CD4-positive, alpha-beta T cell treated with Interleukin-17A for 4 hours (primary cell): ENCODE results near the gene TM2D1.
"Not testable (repeated sequence)": the region's sequence is repeated elsewhere in the genome, so short reads cannot be mapped to it uniquely, and the experiment has no call there.

Experiments used
- DNase-seq: peaks from one replicate; pipeline ENCODE4 v3.0.0-alpha.2; 2020; ENCODE audit warnings: mixed read lengths

The TM2D1 gene

DNA sequence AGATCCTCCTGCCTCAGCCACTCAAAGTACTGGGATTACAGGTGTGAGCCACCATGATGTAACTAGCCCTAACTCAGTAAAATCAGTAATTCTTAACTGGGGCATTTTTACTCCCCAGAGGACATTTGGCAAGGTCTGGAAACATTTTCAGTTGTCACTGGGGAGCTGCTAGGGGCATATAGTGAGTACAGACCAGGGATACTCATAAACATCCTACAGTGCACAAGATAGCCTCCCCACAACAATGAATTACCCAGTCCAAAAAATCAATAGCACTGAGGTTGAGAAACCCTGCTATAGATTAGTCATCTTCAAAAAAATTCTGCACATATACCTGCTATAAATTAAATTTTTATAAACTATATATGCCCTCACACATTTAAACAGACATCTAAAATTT lies 13.0 kb downstream of the TM2D1 start:
- DNase-seq, result no peak

DNA sequence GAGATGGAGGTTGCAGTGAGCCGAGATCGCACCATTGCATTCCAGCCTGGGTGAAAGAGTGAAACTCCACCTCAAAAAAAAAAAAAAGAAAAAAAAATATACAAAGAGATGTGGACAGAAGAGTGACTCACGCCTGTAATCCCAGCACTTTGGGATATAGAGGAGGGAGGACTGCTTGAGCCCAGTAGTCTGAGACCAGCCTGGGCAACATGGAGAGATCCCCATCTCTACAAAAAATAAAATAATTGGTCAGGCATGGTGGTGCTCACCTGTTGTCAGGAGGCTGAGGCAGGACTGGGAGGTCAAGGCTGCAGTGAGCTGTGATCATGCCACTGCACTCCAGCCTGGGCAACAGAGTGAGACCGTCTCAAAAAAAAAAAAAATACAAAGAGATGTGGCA lies 13.7 kb downstream of the TM2D1 start:
- DNase-seq, result not testable (repeated sequence)

DNA sequence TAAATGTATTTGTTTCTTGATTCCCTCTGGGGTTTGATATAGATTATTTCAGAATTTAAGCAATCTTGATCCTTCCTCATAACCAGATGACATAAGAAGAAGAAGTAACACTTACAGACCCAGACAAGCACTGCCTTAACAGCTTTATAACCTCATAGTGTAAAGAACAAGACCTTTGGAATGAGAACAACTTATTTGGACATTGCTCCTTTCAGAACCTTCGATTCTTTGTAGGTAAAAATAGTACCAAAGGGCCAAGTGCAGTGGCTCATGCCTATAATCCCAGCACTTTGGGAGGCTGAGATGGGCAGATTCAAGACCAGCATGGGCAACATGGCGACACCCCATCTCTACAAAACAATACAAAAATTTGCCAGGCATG lies 15.0 kb downstream of the TM2D1 start:
- DNase-seq, result no peak

DNA sequence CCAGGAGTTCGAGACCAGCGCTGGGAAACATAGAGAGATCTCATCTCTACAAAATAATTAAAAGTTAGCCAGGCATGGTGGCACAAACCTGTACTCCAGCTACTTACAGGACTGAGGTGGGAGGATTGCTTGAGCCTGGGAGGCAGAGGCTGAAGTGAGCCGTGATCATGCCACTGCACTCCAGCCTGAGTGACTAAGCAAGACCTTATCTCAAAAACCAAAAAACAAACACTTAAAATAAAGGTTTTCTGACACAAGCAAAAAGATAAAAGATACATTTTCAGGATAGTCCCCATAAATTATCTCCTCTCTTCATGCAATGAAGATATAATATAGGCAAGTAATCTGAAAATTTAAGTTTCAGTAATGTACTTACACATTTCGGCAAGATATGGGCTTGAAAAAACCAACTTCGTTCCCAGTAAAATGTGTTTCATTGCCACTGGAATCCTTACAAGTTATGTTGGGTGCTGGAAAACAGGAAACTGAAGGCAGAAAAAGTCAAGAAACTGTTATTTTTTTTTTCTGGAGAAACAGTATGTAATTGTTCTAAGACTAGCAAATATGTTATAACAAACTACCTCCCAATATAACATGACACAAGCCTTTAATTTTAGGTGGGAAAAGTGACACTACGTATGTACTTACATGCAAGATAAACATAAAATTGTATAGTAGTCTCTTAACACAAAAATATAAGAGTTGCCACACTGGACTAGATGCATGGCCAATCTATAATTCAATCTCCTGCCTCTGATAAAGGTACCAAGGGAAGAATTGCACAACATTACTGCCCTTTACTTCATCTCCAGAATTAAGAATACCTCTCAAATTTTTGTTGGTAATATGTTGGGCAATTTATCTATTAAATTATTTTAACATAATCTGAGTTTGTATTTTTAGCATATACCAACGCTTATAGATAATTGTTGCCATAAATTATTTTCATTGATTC lies 15.7 kb downstream of the TM2D1 start:
- DNase-seq, result no peak

DNA sequence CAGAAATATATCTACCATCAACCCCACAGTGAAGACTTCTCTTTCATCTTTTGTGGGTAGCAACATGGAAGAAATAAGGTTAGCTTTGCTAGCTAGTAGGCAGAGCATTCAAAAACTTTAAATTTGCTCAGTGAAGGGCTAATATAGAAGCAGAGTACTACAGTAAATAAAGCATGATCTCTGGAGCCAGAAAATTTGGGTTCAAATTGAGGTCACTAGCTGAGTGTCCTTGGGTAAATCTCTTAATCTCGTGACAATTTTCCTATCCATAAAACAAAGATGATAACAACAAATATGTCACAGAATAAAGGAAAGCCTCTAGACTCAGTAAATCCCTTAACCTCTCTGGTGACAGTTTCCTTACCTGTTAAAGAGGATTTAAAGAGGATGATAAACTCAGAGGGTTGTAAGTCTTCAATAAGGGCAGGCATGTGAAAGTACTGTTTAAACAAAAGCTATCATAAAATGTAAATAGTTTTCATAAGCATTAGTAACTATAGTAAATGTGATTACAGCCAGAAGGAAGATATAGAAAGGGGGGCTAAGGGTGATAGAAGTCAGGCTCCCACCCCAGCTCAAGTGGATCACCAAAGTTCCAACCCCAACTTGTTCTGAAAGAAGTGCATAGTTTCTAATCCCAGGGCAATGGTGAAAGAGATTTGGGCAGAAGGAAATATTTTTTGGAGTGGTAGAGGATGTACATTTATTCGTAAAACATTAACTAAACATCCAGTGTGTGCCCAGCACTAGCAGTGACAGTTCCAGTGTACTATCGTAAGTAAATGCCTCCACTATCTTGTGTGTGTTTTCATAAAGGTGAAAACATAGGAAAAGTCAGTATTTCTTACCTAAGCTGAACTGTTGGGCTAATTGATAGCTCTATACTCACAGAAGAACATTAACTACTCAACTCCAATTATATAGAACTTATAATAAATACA lies 24.8 kb downstream of the TM2D1 start:
- no peak for DNase-seq

DNA sequence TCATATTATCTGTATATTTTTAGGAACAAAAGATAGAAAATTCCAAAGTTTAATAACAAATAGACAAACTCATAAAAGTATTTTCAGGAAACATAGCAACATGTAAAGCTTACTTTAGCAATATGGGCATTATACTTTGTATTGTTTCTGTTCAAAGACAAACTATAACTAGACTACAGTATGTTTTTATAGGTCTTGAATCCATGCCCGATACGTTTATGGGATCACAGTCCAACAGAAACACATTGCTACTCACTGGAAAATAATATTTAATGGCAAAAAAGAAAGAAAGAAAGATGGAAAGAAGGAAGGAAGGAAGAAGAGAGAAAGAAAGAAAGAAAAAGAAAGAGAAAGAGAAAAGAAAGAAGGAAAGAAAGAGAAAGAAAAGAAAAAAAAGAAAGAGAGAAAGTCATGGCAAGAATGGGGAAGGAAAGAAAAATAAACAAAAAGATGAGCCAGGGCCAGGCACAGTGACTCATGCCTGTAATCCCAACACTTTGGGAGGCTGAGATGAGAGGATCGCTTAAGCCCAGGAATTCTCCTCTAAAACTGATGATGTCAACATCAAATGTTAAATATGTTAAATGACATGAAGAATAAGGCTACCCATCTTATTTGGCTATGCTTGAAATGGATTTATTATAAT lies 32.7 kb downstream of the TM2D1 start:
- no peak for DNase-seq

DNA sequence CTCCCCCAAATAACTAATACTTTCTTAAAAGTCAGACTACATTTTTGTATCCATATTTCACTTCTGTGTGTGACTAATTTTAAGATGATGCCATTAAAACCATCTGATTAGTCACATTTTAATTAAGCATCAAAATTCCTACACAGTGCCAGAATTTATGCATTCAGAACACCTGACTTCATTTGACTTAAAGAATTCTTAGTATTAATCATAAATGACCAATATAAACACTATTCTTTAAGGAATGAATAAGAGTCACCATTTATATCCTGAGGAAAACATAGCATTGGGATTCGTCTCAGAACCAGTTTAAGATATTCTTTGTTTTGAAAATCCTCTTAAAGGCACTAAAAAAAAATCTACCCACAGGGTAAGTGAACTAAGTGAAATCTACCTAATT lies 37.0 kb downstream of the TM2D1 start:
- no peak for DNase-seq

DNA sequence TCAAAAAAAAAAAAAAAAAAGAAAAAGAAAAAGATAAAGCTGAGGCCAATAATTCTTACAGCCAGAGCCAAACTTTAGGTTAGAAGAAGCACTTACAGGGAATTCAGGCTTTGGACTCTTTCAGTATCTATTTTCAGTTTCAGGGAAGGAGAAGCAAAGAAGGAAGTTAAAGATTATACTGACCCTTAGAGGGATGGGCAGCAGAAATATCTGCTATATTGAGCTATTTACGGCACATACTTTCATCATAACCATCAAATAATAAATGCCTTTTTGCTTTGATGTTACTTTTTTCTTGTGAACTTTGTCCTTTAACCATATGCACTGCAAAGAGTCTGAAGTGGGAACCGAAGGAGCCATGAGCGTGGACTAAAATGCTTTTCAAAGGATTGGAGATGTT lies 42.0 kb downstream of the TM2D1 start:
- no peak for DNase-seq

DNA sequence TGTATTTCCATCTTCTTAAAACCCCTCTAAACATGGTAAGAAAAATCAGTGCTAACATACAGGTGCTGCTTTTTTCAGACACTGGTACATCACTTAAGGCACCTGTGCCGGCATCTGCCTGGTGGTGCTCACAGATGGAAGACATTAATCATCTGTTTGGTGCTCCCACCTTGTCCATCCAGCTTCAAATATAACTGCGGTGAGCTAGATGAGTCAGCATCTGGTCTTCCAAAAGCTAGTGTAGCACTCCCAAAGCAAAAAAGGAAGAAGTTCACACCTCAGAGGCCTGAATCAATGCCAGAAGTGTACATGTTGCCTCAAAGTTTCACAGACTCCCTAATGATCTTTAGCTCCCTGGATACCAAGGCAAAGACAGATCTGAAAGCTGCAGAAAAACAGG lies 44.4 kb downstream of the TM2D1 start:
- no peak for DNase-seq

DNA sequence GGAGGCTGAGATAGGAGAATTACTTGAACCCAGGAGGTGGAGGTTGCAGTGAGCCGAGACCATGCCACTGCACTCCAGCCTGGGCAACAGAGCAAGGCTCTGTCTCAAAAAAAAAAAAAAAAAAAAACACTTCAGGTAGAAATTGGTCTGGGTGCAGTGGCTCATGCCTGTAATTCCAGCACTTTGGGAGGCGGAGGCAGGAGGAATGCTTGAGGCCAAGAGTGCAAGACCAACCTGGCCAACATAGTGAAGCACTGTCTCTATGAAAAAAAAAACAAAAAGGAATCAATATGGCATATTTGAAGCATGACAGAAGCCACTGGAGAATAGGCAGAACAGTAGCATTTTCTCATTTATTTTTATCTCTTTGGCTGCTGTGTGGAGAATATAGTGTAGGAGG lies 48.1 kb downstream of the TM2D1 start:
- DNase-seq, result not testable (repeated sequence)

DNA sequence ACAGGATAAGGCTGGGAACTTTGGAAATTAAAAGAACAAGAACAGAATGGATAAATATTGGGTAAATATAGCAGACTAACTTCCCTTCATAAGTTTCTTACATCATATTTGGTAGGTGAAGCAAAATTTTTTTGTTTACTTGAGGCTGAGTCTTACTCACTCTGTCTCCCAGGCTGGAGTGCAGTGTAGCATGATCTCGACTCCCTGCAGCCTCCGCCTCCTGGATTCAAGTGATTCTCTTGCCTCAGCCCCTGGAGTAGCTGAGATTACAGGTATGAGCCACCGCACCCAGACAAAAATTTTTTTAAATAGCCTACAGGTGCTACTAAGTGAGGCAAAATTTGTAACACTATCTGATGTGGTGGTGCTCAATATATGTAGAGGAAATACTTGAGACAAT lies 50.7 kb downstream of the TM2D1 start:
- no peak for DNase-seq

DNA sequence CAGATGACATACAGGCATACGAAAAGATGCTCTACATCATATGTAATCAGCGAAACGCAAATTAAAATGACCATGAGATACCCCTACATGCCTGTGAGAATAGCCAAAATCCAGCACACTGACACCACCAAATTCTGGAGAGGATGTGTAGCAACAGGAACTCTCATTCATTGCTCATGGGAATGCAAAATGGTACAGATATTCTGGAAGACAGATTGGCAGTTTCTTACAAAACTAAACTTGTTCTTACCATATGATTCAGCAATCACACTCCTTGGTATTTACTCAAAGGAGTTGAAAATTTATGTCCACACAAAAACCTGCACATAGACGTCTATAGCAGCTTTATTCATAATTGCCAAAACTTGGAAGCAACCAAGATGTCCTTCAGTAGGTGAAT lies 52.6 kb downstream of the TM2D1 start:
- DNase-seq, result no peak

DNA sequence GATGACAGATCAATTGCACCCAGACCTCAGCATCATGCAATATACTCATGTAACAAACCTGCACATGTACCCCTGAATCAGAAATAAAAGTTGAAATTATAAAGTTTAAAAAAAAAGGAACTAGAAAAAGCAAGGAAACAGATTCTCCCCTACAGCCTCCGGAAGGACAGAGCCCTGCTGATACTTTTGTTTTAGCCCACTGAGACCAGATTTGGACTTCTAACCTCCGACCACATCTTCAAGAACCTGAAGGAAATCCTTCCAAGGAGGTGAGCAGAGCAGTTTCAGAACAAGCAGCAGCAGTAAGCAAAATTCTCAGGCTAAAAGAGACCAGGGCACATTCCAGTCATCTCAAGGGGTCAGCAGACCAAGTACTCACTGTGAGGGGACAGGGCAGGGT lies 54.5 kb downstream of the TM2D1 start:
- no peak for DNase-seq

DNA sequence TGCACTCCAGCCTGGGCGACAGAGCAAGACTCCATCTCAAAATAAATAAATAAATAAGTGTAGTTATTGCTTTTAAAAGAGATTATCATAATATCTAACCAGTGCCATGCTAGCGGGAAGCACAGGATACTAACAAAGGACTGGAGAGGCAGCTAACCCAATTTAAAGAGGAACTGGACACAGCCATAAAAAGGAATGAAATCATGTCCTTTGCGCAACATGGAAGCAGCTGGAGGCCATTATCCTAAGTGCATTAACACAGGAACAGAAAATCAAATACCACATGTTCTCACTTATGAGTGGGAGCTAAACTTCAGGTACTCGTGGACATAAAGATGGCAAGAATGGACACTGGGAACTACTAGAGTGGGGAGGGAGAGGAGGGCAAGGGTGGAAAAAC lies 54.9 kb downstream of the TM2D1 start:
- DNase-seq, result no peak

DNA sequence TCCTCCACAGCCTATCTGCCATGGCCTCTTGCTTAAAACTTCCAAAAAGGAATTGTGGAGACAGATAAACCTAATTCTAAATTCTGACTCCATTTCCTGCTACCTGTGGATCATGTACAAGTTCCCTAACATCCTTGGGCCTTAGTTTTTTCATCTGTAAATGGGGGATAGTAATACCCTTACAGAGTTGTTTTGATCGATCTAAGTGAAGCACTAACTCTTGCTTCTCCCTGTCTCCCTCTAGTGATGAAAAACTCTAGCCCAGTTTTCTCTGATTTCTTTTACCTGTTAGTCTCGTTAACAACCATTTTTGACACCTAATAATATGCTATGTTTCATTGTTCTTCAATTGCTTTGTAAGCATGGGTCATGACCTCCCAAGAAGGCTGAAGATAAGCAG lies 65.9 kb downstream of the TM2D1 start:
- DNase-seq, result no peak

DNA sequence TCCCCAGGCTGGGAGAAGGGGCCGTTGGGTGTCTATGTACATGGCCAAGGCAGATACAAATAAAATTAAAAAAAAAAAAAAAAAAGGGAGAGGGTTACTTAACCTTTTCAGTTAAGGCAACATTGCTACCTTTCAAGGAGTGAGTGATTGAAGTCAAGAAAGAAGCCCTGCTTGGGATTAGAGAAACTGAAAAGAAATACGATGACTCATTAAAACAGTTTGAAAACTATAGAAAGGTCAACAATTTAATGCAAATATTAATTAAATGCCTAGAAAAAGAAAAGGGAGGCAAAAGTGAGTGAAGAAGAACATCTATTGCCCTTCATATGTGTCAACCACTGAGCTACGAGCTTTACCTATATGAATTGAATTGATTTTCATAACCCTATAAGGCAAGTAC lies 69.5 kb downstream of the TM2D1 start:
- no peak for DNase-seq

DNA sequence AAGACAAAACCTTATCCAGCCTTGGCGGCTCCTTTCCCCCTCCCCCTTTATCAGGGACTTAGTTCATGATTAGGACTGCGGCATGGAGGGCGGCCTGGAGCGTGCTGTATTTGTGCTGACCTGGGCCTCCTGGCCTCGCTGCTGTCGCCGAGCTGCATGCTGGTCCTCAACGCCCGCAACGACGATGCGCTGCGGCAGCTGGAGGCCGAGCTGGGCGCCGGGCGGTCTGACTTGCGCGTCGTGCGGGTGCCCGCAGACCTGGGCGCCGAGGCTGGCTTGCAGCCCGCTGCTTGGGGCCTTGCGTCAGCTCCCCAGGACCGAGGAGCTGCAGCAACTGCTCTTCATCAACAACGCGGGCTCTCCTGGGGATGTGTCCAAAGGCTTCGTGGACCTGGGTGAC lies 70.9 kb downstream of the TM2D1 start:
- no peak for DNase-seq

DNA sequence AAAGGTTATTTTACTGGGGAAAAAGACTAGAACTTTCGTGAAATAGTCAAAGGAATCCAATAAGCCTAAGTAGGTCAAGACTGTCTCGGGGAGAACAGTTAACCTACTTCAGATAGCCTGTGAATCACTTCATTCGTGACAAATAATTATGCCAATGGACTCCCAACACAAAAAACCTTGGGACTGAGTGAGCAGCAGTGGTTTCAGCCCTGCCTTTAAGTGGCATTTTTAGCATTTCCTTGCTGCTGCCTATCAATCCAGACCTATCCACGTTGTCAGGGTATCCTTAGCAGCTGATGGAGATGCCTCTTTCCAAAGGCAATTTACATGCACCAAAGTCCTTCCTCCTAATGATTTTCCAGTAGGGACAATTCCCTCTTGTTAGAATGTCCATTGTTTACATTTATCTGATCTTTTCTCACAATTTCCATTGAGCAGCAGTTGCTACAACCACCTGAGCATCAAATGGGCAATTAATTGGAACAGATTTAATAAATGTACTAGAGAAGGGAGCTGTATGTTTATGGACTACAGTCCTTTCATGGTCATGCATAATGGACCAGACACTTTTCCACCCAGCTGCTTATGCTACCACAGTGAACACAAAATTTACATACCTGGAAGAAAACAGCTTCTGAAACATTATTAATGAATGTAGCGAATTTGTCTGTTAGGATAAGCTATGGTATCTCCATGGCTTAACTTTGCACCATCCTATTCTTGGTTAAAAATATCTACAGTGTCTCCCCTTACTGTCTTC lies 75.8 kb downstream of the TM2D1 start:
- no peak for DNase-seq

DNA sequence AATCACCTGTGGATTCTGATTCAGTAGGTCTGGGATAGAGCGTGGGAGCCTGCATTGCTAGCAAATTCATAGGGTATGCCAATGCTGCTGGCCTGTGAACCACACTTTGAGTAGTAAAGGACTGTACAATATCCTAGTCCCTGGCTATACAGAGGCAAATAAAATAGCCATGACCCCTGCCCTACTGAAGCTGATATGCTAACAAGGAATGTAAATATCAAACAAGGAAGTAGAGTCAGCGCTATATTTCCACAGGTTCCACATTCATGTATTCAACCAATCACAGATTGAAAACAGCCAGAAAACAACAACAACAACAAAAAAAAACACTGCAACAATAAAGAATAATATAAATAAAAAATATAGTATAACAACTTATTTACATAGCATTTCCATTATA lies 77.8 kb downstream of the TM2D1 start:
- no peak for DNase-seq

DNA sequence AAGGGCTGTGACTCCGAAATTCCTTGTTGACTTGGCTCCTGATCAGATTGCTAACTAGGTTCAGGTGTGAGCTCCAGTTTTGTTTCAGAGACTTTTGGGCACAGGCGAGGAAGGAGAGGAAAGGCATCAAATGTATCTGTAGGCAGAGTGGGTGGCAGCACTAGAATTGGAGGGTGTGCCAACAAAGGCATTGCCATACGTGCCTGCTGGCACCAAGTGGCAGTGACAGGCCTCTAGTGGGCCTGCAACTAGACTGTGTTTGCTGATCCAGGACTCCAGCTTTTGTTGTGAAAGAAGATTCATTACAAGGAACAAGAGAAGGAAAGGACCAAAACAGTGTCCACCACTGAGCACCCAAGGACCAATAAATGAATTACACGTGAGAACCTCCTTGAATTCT lies 79.5 kb downstream of the TM2D1 start:
- DNase-seq, result no peak

DNA sequence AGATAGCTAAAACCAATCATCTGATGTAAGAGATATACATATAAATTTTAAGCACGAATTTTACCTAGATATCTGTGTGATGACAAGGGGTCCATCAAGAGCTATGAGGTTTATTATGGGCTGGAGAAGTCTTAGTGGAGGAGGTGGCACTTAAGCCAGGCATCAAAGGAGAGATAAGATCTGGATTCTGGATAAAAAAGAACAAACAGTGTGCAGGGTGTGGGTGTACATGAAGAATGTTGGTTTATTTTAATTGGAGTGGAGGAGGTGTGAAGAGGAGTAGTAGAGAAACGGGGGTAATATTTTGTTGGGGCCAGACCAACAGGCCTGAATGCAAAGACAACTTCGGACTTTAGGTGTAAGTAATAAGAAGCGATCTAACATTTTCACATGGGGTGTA lies 80.6 kb downstream of the TM2D1 start:
- no peak for DNase-seq

DNA sequence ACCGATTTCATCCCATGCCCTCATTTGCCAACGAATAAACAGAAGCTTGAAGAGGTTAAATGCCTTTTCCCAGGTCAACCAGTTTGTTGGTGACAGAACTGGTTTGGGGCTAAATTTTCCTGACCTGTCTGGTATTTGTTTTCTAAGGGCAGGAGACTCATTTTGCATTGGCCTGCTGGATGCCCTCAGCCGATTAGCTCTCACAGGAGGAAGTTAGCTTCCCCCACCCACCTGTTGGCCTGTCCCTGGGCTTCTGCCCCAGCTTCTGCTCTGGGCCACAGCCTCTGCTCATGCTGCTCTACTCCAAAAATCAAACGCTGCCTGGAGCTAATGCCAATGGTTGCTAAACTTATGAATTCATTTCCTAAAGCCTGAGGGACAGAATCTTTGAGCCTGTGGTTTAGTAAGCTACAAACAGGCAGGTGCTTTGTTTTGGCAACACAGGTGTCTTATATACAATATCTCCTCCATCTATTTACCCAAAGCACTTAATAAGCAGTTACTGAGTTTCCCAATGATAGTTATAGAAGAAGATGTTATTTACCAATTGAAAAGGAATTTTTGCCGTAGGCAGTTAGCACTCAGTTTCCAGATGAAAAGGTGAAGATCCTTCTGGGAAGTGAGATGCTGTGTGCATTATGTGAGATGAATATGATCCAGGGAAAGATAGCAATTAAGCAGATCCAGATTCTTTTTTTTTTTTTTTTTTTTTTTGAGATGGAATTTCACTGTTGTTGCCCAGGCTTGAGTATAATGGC lies 82.3 kb downstream of the TM2D1 start:
- no peak for DNase-seq
